PFSK-1 (cell line): ENCODE results near the gene CDC42EP4.

Experiments
- POLR2AphosphoS5 ChIP-seq: IDR thresholded peaks from 2 replicates; pipeline ENCODE4 v1.6.1; 2012; ENCODE audit warnings: low read depth, mild to moderate bottlenecking, control low read depth, low read length, moderate library complexity
- REST ChIP-seq, 2 experiments: IDR thresholded peaks; 2 replicates each; pipeline versions ENCODE4 v1.6.1 to v1.8.0; 2011 to 2012; ENCODE audit warnings: low read depth in 2 of 2, low read length in 2 of 2, control low read depth in 1 of 2, inconsistent platforms in 1 of 2, mild to moderate bottlenecking in 1 of 2, moderate library complexity in 1 of 2; ENCODE audit not compliant: insufficient read depth in 1 of 2
- SIN3A ChIP-seq: IDR thresholded peaks from 2 replicates; pipeline ENCODE4 v1.6.1; 2012; ENCODE audit warnings: mild to moderate bottlenecking, low read length, moderate library complexity, borderline replicate concordance; ENCODE audit not compliant: insufficient read depth
- TAF1 ChIP-seq: IDR thresholded peaks from 2 replicates; pipeline ENCODE4 v1.6.1; 2012; ENCODE audit warnings: low read length, control low read depth, borderline replicate concordance; ENCODE audit not compliant: insufficient read depth

- TF ChIP-seq SIN3A (no peak), POLR2AphosphoS5 (no peak), TAF1 (no peak), REST (IDR thresholded peaks at IDR 0.05; ENCODE audit: insufficient read depth in 1 of 2, low read depth in 2 of 2, low read length in 2 of 2) (no peak)
Observed at GRCh38 chr17:73285603-73285908, 26.2 kb downstream of the CDC42EP4 start.
